DMS53 treated with DMSO at 0.1 percent for 48 hours (cell line): ENCODE results near the gene SCYGR4.
A peak's percentile ranks its signal among the peaks of the same experiment; 100 is the strongest.

Experiments used
- DNase-seq: peaks from one replicate; lab custom pipeline; 2025; ENCODE audit not compliant: unreplicated experiment; lab: John Stamatoyannopoulos, UW

The SCYGR4 gene

DNA sequence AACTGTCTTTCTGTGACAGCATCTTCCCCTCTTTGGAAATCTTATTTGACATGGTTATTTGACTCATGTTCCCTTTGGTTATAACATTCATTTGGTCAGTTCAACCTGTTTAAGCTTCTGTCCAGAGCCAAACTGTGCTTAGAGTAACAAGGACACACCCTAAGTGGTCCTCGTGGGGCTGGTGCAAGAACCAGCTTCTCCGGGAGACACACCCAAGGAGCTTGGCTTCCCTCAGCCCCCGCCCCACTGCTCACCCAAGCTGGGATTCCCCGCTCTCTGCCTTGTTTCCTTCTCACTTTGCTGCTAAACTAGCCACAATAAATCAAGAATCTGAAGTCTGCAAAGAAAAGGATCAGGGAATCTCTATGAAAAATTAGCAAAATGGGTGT lies 4.0 kb upstream of the SCYGR4 start:
- no peak for DNase-seq

DNA sequence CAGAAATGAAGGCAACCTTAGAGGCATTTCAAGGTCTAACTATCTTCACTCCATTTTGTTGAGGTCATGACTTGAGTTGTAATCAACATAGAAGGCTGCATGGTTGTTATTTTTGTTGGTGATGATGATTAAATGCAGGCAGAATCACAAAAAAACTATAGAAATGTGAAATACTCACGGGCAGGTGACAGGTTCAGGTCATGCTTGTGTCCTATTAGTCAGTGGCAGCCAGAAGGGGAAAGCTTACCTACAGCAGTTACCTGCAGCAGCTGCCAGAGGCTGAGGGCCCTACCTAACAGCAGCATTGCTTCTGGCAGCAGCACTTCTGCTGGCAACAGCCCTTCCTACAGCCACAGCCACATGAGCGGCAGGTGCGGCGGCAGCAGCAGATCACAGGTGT lies 3.1 kb upstream of the SCYGR4 start:
- DNase-seq: no peak

DNA sequence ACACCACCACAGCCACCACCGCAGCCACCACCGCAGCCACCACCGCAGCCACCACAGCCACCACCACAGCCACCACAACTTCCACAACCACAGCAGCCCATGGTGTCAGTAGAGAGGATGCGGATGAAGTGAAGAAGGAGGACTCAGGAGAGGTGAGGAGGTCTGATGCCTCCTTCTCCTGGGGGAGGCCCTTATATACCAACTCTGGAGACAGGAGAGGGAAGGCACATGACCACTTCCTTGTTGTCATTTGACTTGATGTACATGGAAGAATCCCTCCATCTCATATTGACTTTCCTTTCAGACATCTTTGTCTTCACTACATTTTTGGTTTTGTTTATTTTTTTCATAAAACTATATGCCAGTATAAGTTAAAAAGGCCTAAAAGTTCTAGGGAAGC lies 2.6 kb upstream of the SCYGR4 start, which contains the start of gene SCYGR3:
Gene SCYGR3, minus strand, starts transcription at position 101 of the 400 bp plus-strand sequence. Its CDS starts 0 bp downstream, at position 101.
- no peak for DNase-seq

DNA sequence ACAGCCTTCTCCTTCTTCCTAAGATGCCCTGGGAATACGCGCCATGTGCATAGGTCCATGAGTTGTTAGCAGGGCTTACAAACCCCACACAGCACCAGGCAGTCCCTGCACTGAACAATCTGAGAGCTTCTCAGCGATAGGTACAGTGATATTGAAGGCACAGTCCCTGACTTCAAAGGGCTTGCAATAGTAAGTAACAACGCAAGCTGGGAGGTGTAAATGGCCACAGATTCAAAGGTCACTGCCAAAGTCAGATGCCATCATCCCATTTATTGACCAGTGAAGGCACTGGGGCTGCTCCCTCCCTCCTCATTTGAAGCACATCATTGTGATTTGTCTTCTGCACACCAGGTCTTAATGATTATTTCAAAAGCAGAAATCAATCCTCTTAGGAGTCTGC lies 2.1 kb upstream of the SCYGR4 start:
- DNase-seq: no peak

DNA sequence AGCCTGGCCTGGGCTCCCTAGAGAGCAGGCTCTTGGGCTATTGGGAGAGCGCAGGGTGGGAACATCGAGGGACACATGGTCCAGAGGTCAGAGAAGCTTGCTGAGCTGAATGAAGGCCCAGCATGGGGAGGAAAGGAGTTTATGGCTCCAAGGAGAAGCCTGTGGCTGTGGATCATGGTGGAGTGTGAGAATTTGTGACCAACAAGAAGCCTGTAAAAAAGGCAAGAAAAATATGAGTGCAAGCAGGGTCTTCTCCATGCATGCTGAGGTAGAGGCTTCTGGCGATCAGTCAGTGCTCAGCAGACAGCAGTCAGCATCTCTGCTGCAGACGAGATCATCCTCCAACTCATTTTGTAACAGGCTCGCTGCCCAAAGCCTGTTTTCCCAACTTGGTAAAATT lies 1.4 kb upstream of the SCYGR4 start:
- no peak for DNase-seq

DNA sequence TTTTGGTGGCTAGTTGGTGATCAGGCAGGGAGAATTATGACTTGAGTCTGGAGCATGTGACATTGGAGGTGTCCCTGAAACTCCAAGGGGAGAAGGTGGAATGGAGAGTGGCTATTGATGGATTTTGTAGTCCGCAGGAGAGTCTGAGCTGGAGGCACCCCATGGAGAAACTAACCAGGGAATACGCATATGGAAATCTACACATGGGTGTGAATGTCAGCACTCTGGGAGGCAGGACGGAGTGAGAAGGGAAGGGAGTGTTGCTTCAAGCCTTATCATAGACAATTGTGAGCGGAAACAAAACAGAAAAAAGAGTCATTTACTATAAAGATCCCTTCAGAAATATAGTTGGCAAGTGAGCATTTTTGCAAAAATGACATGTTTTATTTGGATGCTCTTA lies 667 bp upstream of the SCYGR4 start:
- no peak for DNase-seq

DNA sequence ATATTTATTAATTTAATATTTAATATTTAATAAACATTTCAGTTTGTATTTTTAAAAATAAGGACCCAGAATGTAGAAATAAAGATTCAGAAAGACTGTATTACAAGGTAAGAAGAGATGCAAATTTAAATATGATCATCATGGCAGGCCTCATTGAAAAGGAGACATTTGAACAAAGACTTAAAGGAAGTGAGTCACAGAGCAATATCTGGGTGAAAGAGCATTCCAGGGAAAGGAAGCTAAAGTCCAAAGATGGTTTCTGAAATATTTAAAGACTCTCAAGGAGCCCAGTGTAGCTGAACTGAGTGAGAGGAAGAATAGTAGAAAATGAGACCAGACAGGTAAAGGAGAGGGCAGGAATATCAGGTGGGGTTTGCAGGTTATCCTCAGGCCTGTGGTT lies 5.9 kb downstream of the SCYGR4 start:
- no peak for DNase-seq

DNA sequence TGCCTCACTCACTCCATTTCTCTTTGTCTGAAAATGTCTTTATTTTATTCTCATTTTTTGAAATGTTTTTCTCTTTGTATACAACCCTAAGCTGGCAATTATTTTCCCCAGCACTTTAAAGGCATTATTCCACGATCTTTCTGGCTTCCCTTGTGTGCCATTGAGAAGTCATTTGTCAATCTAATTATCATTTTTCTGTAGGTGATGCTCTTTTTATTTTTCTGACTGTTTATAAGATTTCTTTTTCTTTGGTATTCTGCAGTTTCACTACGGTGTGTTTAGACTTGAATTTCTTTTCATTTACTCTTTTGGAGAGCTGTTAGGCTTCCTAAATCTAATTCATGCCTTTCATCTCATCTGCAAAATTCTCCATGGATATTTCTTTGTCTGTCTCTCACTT lies 8.1 kb downstream of the SCYGR4 start:
- DNase-seq: no peak

DNA sequence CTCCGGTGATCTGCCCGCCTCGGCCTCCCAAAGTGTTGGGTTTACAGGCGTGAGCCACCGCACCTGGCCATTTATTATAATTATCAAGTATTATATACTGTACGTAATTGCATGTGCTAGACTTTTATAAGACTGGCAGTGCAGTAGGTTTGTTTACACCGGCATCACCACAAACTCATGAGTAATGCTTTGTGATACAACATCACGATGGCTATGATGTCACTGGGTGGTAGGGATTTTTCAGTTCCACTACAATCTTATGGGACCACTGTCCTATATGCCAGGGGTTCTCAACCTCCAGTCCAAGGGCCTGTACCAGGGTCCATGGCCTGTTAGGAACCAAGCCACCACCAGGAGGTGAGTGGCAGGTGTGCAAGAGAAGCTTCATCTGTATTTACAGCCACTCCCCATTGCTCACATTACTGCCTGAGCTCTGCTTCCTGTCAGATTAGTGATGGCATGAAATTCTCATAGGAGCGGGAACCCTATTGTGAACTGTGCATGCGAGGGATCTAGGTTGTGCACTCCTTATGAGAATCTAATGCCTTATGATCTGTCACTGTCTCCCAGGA lies 9.4 kb downstream of the SCYGR4 start:
- no peak for DNase-seq

DNA sequence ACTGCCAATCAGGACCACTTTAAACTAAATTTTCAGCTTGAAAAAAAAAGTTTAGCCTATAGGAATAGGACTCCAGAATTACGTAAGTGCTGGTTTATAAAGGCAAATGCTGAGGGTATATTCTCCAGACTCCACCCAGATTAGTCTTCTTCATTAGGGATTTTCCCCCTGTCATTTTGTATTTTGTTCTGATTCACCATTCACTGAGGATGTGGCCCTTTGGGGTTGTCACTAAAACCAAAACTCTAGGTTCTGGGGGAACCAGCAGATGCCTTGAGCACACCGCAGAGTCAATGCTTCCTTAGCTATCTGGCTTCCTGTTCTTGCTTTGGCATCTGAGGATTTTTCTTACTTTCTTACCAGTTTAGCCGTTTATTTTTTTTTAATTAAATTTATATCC lies 10.5 kb downstream of the SCYGR4 start:
- DNase-seq: no peak

DNA sequence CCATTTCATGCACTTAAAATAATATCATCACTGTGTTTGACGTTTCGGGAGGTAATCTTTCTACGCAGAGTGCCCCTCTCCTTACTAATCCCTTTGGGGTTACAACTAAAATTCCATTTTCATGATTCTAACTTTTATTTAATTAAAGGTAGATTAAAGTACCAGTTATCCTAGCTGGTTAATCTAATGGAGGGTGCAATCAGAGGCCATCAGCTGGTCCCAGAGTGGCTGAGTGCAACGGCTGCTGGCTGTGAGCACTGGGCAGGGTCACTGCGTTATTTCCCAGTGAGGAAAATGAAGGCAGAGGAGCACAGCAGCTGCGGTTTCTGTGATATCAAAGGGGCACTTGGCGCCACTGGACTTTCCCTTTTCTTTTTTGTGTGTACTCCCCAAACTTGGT lies 12.1 kb downstream of the SCYGR4 start:
- DNase-seq: no peak

DNA sequence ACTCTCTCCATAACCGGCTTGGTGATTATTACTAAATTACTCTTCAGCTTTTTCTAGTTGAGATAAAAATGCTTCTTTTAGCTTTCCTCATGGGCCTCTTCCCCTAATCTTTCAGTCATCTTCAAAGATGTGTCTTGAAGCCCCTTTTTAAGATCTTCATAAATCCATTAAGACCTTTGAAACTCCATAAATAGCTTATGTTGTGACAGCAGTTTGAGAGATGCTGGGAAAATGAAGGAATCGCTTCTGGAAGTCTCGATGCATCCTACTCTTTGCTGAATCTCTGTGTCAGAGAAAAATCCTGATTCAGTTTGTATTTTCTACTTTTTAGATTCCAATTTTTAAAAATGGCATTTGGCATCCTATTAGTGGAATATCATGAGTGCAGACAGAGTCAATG lies 13.0 kb downstream of the SCYGR4 start:
- DNase-seq: no peak

DNA sequence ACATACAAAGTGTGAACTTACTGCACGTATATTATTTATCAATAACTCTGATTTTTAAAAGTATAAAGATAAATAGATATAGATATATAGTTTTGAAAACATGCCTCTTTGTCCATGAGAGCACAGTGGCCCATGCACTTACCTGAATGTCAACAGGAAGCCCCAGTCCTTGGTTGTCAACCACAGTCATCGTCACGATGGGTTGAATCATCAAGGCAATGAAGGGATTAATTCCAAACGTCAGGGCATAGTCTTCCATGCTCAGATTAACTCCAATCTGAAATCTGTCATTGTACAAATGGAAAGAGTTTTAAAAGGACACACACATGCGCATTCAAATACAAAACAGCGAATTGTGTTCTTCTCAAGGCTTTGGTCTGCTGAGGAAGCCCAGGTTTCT lies 15.5 kb downstream of the SCYGR4 start:
- no peak for DNase-seq

DNA sequence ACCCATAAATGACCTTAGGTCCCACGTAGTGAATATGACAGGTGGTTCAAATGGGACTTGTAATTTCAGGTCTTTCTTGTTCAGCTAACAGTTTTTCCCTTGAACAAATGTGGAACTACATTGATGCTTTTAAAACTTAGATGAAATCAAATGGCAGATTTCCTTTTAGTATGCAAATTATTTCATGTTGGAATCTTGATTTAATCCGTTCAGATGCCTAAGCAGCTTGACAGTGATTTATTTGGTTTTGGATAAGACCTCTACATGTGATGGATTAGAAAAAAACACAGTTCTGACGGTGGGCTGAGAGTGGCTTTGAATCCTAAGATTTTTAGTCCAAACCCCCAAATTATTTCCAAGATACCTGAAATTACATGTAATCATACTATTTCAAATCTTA lies 16.9 kb downstream of the SCYGR4 start:
- DNase-seq: no peak

DNA sequence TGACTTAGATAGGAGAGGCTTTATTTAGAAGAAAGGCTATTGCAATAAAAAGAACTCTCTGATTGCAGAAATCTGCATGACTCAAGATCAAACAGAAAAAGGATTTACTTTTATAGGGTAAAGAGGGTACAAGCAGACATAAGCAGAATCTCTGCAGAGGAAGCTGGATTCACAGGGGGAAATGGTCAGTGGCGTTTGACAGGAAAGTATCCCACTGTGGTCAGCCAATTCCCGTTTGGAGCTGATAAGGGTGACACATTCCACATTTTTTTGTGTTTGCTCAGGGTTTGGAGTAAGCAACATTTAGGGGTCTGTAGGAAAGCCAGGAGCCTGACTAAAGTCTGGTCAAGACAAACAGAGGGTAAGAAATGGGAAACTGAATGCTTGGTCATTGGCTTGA lies 25.4 kb downstream of the SCYGR4 start:
- no peak for DNase-seq

DNA sequence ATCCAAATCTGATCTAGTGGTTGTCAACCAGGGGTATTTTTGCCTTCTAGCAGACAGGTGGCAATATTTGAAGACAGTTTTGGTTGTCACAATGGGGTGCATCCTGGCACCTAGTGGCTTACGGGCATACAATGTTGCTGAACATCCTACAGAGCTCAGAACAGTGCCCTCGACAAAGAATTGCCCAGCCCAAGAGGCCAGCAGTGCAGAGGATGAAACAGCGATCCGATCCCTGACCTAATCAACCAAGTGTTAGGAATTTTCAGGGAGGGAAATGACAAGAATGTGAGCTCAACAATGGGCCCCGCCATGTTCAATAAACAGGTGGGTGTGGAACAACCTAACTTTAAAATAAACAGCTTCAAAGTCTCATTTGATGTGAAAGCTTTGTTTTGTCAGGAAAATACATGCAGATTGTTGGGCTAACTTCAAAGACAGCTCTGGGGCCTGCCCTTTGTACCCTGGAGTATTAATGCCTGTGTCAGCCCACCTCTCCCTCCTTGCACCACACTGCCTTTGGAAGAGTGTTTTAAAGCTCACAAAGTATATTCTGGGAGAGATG lies 26.8 kb downstream of the SCYGR4 start:
- no peak for DNase-seq

DNA sequence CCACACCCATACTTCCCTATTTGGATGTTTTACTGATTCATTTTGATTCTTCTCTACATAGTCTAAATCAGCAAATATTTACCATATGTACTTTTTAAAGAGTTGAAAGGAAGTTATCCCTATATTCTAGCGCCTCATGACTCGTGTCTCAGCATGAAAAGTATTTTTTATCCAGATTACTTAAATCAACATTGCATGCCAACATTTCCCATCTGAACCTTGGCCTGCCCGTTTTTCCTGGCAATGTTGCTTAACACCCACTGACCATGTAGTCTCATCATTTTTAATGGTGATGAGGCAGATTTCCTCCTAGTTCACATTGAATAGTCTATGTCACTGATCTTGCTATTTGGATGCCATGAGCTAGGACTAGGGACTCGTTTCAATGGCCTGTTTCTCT lies 36.1 kb downstream of the SCYGR4 start:
- DNase-seq: no peak

DNA sequence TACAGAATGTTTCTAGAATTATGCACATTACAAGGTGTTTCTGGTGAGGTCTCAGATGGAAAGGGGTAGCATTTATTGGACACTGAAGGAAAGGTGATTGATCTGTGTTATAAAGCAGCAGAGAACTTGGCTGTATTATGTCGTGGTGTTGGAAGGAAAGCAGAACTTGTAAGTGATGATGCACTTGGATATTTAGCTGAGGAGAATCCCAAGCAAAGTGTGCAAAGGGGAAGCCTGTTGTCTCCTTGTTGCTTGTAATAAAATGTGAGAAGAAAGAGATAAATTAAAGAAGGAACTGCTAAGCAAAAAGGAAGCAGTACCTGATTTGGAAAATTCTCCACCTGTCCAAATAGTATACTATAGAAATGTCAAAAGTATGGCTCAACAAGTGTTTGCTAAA lies 37.1 kb downstream of the SCYGR4 start:
- no peak for DNase-seq

DNA sequence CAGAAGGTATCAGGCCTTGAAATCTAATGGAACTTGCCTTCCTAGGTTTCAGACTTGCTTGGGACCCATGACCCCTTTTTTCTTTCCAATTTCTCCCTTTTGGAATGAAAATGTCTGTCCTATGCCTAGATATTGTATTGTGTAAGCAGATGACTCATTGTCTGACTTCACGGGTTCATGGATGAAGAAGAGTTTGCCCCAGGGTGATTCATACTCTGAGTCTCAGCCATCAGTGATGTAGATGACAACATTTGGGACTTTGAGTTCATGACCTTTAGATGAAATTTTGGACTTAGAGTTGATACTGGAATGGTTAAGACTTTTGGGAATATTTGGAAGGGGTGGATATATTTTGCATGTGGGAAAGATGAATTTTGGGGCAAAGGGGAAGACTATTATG lies 38.2 kb downstream of the SCYGR4 start:
- peak; percentile 80 for DNase-seq

DNA sequence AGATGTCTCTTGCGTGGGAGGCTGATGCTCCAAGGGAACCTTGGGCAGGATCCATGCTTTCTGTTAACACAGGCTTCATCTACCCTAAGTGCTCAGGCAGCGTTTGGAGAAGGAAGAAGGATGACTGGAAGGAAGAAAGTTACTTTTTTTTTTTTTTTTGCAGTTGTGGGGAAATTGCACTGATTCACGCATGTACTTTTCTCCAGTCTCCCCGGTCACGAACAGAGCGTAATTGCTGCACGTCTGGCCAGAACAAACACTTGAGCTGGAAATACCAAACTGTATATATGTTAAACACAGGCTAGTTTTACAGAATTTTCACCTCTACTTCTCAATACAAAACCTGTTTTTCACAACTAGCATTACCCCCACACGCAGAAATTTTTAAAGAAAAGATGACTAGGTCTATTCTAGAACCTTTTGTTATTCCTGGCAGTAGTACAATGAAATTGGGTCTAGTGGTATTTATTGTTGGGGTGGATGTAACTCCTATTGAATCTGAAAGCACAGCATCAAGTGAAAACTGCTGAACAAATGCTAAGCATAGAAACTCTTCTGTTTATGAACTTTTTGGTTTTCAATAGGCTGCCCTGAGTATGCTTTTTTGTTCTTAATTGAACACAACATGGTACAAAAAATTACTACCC lies 40.0 kb downstream of the SCYGR4 start:
- DNase-seq: no peak

DNA sequence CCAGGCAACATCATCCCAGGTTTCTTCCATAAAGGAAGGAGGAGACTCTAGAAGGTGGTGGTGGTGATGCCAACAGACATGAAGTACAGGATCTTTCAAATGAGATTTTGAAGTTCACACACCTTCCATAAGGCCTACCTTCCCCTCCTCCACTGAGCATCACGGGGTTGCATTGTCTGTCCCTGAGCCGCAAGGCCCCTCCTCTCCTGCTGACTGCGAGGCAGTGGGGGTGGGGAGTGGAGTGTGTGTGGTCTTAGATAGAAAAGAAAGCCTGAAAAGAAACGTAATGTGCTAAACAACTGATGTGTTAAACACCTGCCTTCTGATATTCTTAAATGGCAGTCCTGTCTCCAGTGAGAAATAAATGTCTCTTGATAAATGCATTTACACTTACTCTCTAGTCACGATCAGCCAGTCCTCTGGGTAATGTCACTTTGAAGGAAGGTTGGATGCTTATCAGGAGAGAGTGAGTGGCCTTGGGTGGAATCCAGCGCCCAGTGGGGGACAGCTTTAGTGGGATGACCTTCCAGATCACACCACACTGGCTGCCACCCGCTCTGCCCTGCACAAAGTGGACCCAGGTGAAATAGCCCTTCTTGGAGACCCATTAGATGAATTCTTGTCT lies 43.8 kb downstream of the SCYGR4 start:
- no peak for DNase-seq

DNA sequence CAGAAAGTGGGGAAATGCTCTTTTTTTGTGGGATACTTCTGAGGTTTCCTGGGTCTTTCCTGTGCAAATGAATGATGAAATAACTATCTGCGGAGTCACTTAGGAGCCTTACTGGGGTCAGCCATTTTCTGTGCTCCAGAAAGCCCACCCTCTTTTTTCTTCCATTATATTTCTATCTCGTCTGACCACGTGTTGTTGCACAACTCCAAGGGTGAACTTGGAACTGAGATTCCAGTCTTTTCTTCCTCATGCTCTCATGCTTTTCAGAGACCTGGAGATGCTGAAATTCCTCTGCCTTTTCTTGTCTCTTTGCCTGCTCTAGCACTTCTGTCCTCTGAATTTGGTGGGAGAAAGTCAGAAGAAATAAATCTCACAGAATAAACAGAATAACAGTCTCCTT lies 44.5 kb downstream of the SCYGR4 start:
- DNase-seq: no peak
